CD4-positive, alpha-beta memory T cell (primary cell): ENCODE results near the gene CMTM5. TPM values are rescaled to one million over a fixed set of nuclear protein-coding genes. Genes with fewer than 3 reads are reported as not detected.

ENCODE experiments used
- CTCF ChIA-PET: fragments of 350-600 bp; sonication (Branson Sonifier 250); formaldehyde crosslinking; loops from one replicate; lab custom pipeline; 2021; ENCODE audit warnings: inconsistent platforms; ENCODE audit not compliant: partially characterized antibody; lab: Charles Lee
- POLR2A ChIA-PET: fragments of 350-600 bp; sonication (Branson Sonifier 250); formaldehyde crosslinking; loops from one replicate; lab custom pipeline; 2021; ENCODE audit not compliant: partially characterized antibody; lab: Charles Lee
- DNase-seq, 5 donors: peaks; one replicate each; pipeline versions ENCODE4 v3.0.0 to v3.0.0-alpha.2; 2020 to 2022; ENCODE audit warnings: mixed read lengths in 1 of 5
- H3K27ac ChIP-seq: one replicate; pipeline ENCODE4 v1.7.0; 2013; ENCODE audit warnings: low read depth, low read length
- H3K27me3 ChIP-seq: 2 replicates; pipeline ENCODE4 v1.7.0; 2013; ENCODE audit warnings: mild to moderate bottlenecking, low read length, moderate library complexity; ENCODE audit not compliant: insufficient read depth
- H3K36me3 ChIP-seq: 2 replicates; pipeline ENCODE4 v1.7.0; 2013; ENCODE audit warnings: mild to moderate bottlenecking, low read length, moderate library complexity; ENCODE audit not compliant: insufficient read depth
- H3K4me1 ChIP-seq: 2 replicates; pipeline ENCODE4 v1.7.0; 2013; ENCODE audit warnings: mild to moderate bottlenecking, low read length, moderate library complexity; ENCODE audit not compliant: insufficient read depth
- H3K4me3 ChIP-seq, 2 donors: one replicate each; pipeline ENCODE4 v1.7.0; 2013; ENCODE audit warnings: low read length in 2 of 2, mild to moderate bottlenecking in 1 of 2
- H3K9me3 ChIP-seq, 2 donors: one replicate each; pipeline ENCODE4 v1.7.0; 2013; ENCODE audit warnings: low read length in 2 of 2, control low read depth in 1 of 2; ENCODE audit not compliant: control insufficient read depth in 1 of 2
- H3K27ac Mint-ChIP-seq, 7 donors: one replicate each; pipeline ENCODE4 v1.8.0; 2020 to 2021; ENCODE audit warnings: mixed read lengths in 7 of 7, mild to moderate bottlenecking in 6 of 7, inconsistent platforms in 3 of 7, moderate library complexity in 3 of 7
- H3K27me3 Mint-ChIP-seq, 2 donors: one replicate each; pipeline ENCODE4 v1.8.0; 2020 to 2021; ENCODE audit warnings: mixed read lengths in 2 of 2
- H3K36me3 Mint-ChIP-seq, 2 donors: one replicate each; pipeline ENCODE4 v1.8.0; 2020 to 2021; ENCODE audit warnings: mixed read lengths in 2 of 2, inconsistent platforms in 1 of 2, mild to moderate bottlenecking in 1 of 2
- H3K4me1 Mint-ChIP-seq, 4 donors: one replicate each; pipeline ENCODE4 v1.8.0; 2020 to 2021; ENCODE audit warnings: mixed read lengths in 4 of 4, mild to moderate bottlenecking in 1 of 4
- H3K4me3 Mint-ChIP-seq, 8 donors: one replicate each; pipeline ENCODE4 v1.8.0; 2020 to 2021; ENCODE audit warnings: mixed read lengths in 8 of 8, mild to moderate bottlenecking in 7 of 8, moderate library complexity in 6 of 8, inconsistent platforms in 3 of 8
- H3K9me3 Mint-ChIP-seq, 8 donors: one replicate each; pipeline ENCODE4 v1.8.0; 2020 to 2021; ENCODE audit warnings: mixed read lengths in 8 of 8, mild to moderate bottlenecking in 5 of 8, inconsistent platforms in 3 of 8, moderate library complexity in 1 of 8
- intact Hi-C: fragments of 100-400 bp; cut with micrococcal nuclease; formaldehyde crosslinking; loops from one replicate; pipeline ENCODE4 v1.15.1; 2023
- polyA plus RNA-seq, 2 donors: library from polyadenylated mRNA; unstranded; fragments of 300-500 nt; fragmentation: Illumina TruSeq; gene quantifications; one replicate each; pipeline ENCODE4 v1.2.3, GENCODE V29; 2021
- total RNA-seq, 2 experiments: library from RNA; stranded (reverse); gene quantifications; one replicate each; pipeline ENCODE4 v1.2.3, GENCODE V29; 2021

CMTM5 gene
- total and polyA plus RNA-seq, 4 experiments from 2014 or later: not detected

- intact Hi-C loops: no loop called here
- H3K27ac Mint-ChIP-seq: no peak overlapping the region
Measured at GRCh38 chr14:23358042-23358441, 18.8 kb upstream of the CMTM5 start.

GRCh38 chr14:23358553-23359166 lies 18.2 kb upstream of the CMTM5 start:
- Mint-ChIP-seq H3K27ac (no peak overlapping the region), H3K9me3 (no peaks in the 10 kb centered on the region), H3K4me1 (peaks cover 0 to 3% (median under 1%) of the 10 kb centered on the region in 4 donors), H3K27me3 (peaks cover 23 to 30% of the 10 kb centered on the region in 2 donors), H3K4me3 (no peak overlapping the region), H3K36me3 (no peaks in the 10 kb centered on the region)
- DNase-seq: no peak
- no peak overlapping the region for H3K4me3 ChIP-seq
- no peaks in the 10 kb centered on the region for H3K36me3 ChIP-seq
- H3K4me1 ChIP-seq: no peaks in the 10 kb centered on the region
- peaks cover 4% of the 10 kb centered on the region for H3K27me3 ChIP-seq
- H3K27ac ChIP-seq: no peak overlapping the region
- no peaks in the 10 kb centered on the region for H3K9me3 ChIP-seq
- ChIA-PET POLR2A (no interaction called here), CTCF (interaction anchor here (1.1 kb wide), 1 partner anchor 32 kb away, joined by 3 read pairs; no protein-coding TSS in a partner anchor)
- intact Hi-C loops: no loop called here

More at GRCh38 chr14:23358042-23358441, 18.8 kb upstream of the CMTM5 start:
- Mint-ChIP-seq H3K4me3 (no peak overlapping the region), H3K9me3 (no peaks in the 10 kb centered on the region), H3K27me3 (peaks cover 24 to 32% of the 10 kb centered on the region in 2 donors), H3K36me3 (no peaks in the 10 kb centered on the region), H3K4me1 (peaks cover 2 to 9% (median 3%) of the 10 kb centered on the region in 4 donors)
- POLR2A ChIA-PET: no interaction called here
- Histone ChIP-seq H3K36me3 (no peaks in the 10 kb centered on the region), H3K9me3 (no peaks in the 10 kb centered on the region), H3K27ac (no peak overlapping the region), H3K27me3 (peaks cover 4% of the 10 kb centered on the region), H3K4me1 (no peaks in the 10 kb centered on the region), H3K4me3 (no peak overlapping the region)
- CTCF ChIA-PET: interaction anchor here (1.1 kb wide), 1 partner anchor 31 kb away, joined by 3 read pairs; no protein-coding TSS in a partner anchor
- no peak for DNase-seq

GRCh38 chr14:23359167-23359626 lies 17.6 kb upstream of the CMTM5 start:
- POLR2A ChIA-PET: no interaction called here
- no peak overlapping the region for H3K27ac ChIP-seq
- no peak overlapping the region for H3K4me3 Mint-ChIP-seq
- H3K9me3 Mint-ChIP-seq: no peaks in the 10 kb centered on the region
- H3K27me3 ChIP-seq: peaks cover 2% of the 10 kb centered on the region
- no peaks in the 10 kb centered on the region for H3K36me3 Mint-ChIP-seq
- intact Hi-C loops: no loop called here
- no peaks in the 10 kb centered on the region for H3K4me1 ChIP-seq
- no peaks in the 10 kb centered on the region for H3K36me3 ChIP-seq
- no peak overlapping the region for H3K4me3 ChIP-seq
- no peaks in the 10 kb centered on the region for H3K9me3 ChIP-seq
- no peaks in the 10 kb centered on the region for H3K4me1 Mint-ChIP-seq
- CTCF ChIA-PET: no interaction called here
- H3K27ac Mint-ChIP-seq: no peak overlapping the region
- DNase-seq: no peak
- H3K27me3 Mint-ChIP-seq: peaks cover 21 to 27% of the 10 kb centered on the region in 2 donors

- Mint-ChIP-seq H3K36me3 (no peaks in the 10 kb centered on the region), H3K27me3 (peaks cover 23 to 28% of the 10 kb centered on the region in 2 donors), H3K9me3 (no peaks in the 10 kb centered on the region), H3K4me1 (no peaks in the 10 kb centered on the region), H3K4me3 (no peak overlapping the region), H3K27ac (no peak overlapping the region)
- POLR2A ChIA-PET: no interaction called here
- H3K27me3 ChIP-seq: peaks cover 6% of the 10 kb centered on the region
- CTCF ChIA-PET: interaction anchor here (1.1 to 1.8 kb wide), 2 partner anchors 10 to 20 kb away, joined by 4 to 7 read pairs; no protein-coding TSS in a partner anchor
- H3K27ac ChIP-seq: no peak overlapping the region
- no peaks in the 10 kb centered on the region for H3K4me1 ChIP-seq
- H3K9me3 ChIP-seq: no peaks in the 10 kb centered on the region
- DNase-seq: no peak
- H3K36me3 ChIP-seq: no peaks in the 10 kb centered on the region
- H3K4me3 ChIP-seq: no peak overlapping the region
- intact Hi-C loops: no loop called here
Measured at GRCh38 chr14:23359722-23360447, 17.0 kb upstream of the CMTM5 start.

- DNase-seq: no peak
- POLR2A ChIA-PET: no interaction called here
- Mint-ChIP-seq H3K4me3 (no peak overlapping the region), H3K27ac (no peak overlapping the region), H3K4me1 (no peaks in the 10 kb centered on the region), H3K27me3 (peaks cover 20 to 23% of the 10 kb centered on the region in 2 donors), H3K9me3 (no peaks in the 10 kb centered on the region), H3K36me3 (no peaks in the 10 kb centered on the region)
- Histone ChIP-seq H3K9me3 (no peaks in the 10 kb centered on the region), H3K4me3 (no peak overlapping the region), H3K36me3 (no peaks in the 10 kb centered on the region), H3K27me3 (peaks cover 6% of the 10 kb centered on the region), H3K4me1 (no peaks in the 10 kb centered on the region), H3K27ac (no peak overlapping the region)
- CTCF ChIA-PET: interaction anchor here (1.1 to 1.8 kb wide), 3 partner anchors 9 to 33 kb away, joined by 4 to 7 read pairs (median 4); no protein-coding TSS in a partner anchor
- intact Hi-C loops: no loop called here
Measured at GRCh38 chr14:23360496-23360895, 16.4 kb upstream of the CMTM5 start.

GRCh38 chr14:23361320-23361719 lies 15.5 kb upstream of the CMTM5 start:
- no peaks in the 10 kb centered on the region for H3K9me3 Mint-ChIP-seq
- no peak for DNase-seq
- H3K4me1 Mint-ChIP-seq: no peaks in the 10 kb centered on the region
- H3K36me3 Mint-ChIP-seq: no peaks in the 10 kb centered on the region
- H3K4me3 ChIP-seq: no peak overlapping the region
- H3K27me3 ChIP-seq: peaks cover 6% of the 10 kb centered on the region
- ChIA-PET POLR2A (no interaction called here), CTCF (interaction anchor here (1.3 to 1.8 kb wide), 2 partner anchors 19 to 34 kb away, joined by 4 to 7 read pairs; no protein-coding TSS in a partner anchor)
- H3K4me3 Mint-ChIP-seq: no peak overlapping the region
- intact Hi-C loops: no loop called here
- H3K27me3 Mint-ChIP-seq: peaks cover 15 to 20% of the 10 kb centered on the region in 2 donors
- no peaks in the 10 kb centered on the region for H3K36me3 ChIP-seq
- H3K9me3 ChIP-seq: no peaks in the 10 kb centered on the region
- H3K4me1 ChIP-seq: no peaks in the 10 kb centered on the region
- no peak overlapping the region for H3K27ac ChIP-seq
- H3K27ac Mint-ChIP-seq: peak overlapping the region in 1 of 7 donors; percentile 28

DNA sequence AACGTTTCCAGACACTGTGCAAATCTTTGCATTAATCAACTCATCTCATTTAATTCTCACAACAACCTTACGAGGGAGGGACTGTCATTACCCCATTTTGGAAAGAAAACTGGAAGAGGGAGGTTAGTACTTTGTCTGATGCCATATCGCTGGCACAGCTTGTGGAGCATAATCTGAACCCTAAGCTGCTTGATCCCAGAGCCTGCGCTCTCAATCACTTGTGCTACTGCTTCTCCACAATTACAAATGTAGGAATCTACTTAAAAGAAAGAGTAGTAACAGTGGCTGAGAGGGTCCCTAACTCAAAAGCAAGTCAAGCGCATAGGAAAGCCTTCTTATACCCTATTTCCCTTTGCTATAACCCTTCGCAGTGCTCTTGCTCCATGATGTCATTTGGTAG lies 15.1 kb upstream of the CMTM5 start:
- Mint-ChIP-seq H3K36me3 (no peaks in the 10 kb centered on the region), H3K27me3 (peaks cover 17 to 24% of the 10 kb centered on the region in 2 donors), H3K9me3 (no peaks in the 10 kb centered on the region), H3K27ac (no peak overlapping the region), H3K4me3 (no peak overlapping the region), H3K4me1 (no peaks in the 10 kb centered on the region)
- Histone ChIP-seq H3K4me3 (no peak overlapping the region), H3K9me3 (no peaks in the 10 kb centered on the region), H3K36me3 (no peaks in the 10 kb centered on the region), H3K27ac (no peak overlapping the region), H3K27me3 (peaks cover 6% of the 10 kb centered on the region), H3K4me1 (no peaks in the 10 kb centered on the region)
- DNase-seq: no peak
- ChIA-PET CTCF (interaction anchor here (1.3 to 2.5 kb wide), 3 partner anchors 18 to 35 kb away, joined by 4 to 9 read pairs (median 7); no protein-coding TSS in a partner anchor), POLR2A (no interaction called here)
- intact Hi-C loops: no loop called here
